Spleen (tissue), 7 donors: ENCODE data around the gene CHURC1.

Source experiments
- POLR2A ChIP-seq, 3 donors: fragments of 450-650 bp; IDR thresholded peaks; one replicate each; pipeline ENCODE4 v1.5.1; 2017; ENCODE audit warnings: antibody characterized with exemption in 3 of 3, mild to moderate bottlenecking in 1 of 3
- POLR2AphosphoS5 ChIP-seq, 3 donors: sonication (generic); formaldehyde crosslinking; IDR thresholded peaks; one replicate each; pipeline ENCODE4 v1.5.1; 2017; ENCODE audit warnings: antibody characterized with exemption in 3 of 3
- TF ChIP-seq, protein P1 (sequence below), 11 experiments: fragments of 200-600 bp in 7 of 11; fragments of 450-650 bp in 4 of 11; sonication (generic) in 4 of 11; IDR thresholded peaks in 8 of 11; conservative IDR thresholded peaks in 3 of 11; 1 replicate in 7 of 11; 2 replicates in 4 of 11; pipeline versions ENCODE4 v1.4.0 to v1.8.0; 2016 to 2021; ENCODE audit warnings: antibody characterized with exemption in 11 of 11, inconsistent platforms in 4 of 11, mild to moderate bottlenecking in 1 of 11
- donor health status: DM: no; HTN: no; CAD: no; lungs with moderate emphysema.
- donor health status: DM: no; HTN: no; CAD: no.
- donor health status: DM: no; HTN: no; CAD: no.

- TF ChIP-seq, protein P1, sequence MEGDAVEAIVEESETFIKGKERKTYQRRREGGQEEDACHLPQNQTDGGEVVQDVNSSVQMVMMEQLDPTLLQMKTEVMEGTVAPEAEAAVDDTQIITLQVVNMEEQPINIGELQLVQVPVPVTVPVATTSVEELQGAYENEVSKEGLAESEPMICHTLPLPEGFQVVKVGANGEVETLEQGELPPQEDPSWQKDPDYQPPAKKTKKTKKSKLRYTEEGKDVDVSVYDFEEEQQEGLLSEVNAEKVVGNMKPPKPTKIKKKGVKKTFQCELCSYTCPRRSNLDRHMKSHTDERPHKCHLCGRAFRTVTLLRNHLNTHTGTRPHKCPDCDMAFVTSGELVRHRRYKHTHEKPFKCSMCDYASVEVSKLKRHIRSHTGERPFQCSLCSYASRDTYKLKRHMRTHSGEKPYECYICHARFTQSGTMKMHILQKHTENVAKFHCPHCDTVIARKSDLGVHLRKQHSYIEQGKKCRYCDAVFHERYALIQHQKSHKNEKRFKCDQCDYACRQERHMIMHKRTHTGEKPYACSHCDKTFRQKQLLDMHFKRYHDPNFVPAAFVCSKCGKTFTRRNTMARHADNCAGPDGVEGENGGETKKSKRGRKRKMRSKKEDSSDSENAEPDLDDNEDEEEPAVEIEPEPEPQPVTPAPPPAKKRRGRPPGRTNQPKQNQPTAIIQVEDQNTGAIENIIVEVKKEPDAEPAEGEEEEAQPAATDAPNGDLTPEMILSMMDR (IDR thresholded peaks at IDR 0.05 in 8 of 11, conservative IDR thresholded peaks at IDR 0.05 in 3 of 11), result no peak
- TF ChIP-seq POLR2AphosphoS5 (IDR thresholded peaks at IDR 0.05) (no peak), POLR2A (IDR thresholded peaks at IDR 0.05) (no peak)
Observed at GRCh38 chr14:64953661-64954060, 39.4 kb downstream of the CHURC1 start.
